Peyer's patch (tissue), 4 donors: ENCODE data around the gene ACBD6.

Experiments
- CTCF ChIP-seq, 6 experiments: fragments of 450-650 bp in 4 of 6; fragments of 200-600 bp in 2 of 6; sonication (generic) in 1 of 6; IDR thresholded peaks; one replicate each; pipeline ENCODE4 v1.5.1; 2017 to 2019; ENCODE audit warnings: antibody characterized with exemption in 6 of 6, mild to moderate bottlenecking in 3 of 6, moderate library complexity in 1 of 6
- POLR2A ChIP-seq, 2 donors: fragments of 450-650 bp; IDR thresholded peaks; one replicate each; pipeline ENCODE4 v1.5.1; 2017; ENCODE audit warnings: antibody characterized with exemption in 2 of 2, mild to moderate bottlenecking in 2 of 2, moderate library complexity in 2 of 2

DNA sequence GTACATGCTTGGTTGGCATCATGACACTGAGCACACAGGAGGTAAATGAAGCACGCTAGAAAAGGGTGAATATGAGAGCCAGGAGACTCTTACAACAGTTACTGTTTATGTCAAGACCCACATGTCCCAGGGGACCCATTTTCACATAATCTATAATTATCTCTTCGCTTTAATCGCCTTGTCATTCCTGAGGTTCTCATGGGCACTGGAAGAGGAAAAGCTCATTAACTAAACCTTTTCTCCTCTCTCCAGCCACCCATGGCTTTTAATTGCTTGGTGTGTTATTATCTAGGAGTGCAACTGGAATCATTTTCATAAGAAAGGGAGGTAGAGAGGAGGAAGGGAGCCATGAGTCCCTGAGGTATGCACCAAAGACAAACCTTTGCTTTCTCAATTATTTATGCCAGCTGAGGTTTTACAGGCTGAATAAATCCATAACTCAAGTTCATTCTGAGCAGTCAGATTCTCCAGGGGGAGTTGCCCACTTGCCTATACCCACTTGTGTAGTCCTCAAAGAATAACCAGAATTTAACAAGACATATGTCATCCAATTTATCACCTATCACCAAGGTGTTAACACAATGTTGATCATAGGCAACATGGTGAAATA lies 77.4 kb downstream of the ACBD6 start:
- no peak for TF ChIP-seq CTCF (IDR thresholded peaks at IDR 0.05)
- no peak for TF ChIP-seq POLR2A (IDR thresholded peaks at IDR 0.05)
